DND-41 (cell line): ENCODE results near the gene FBXO10.

Experiments used
- ATAC-seq: fragments of 200-7000 bp; cut with Tn5 transposase; 3 replicates; pipeline ENCODE4 v1.9.1; 2021; ENCODE audit warnings: low read depth; ENCODE audit not compliant: insufficient read depth
- DNase-seq: peaks from one replicate; pipeline ENCODE4 v3.0.0-alpha.2; 2020
- H2AFZ ChIP-seq: 2 replicates; pipeline ENCODE4 v1.6.0; 2012; ENCODE audit warnings: low read depth, low read length
- H3K27ac ChIP-seq: 2 replicates; pipeline ENCODE4 v1.5.1; 2012; ENCODE audit warnings: low read length, inconsistent platforms
- H3K27me3 ChIP-seq: fragments of 200-600 bp; sonication (generic); 2 replicates; pipeline ENCODE4 v1.6.0; 2012; ENCODE audit warnings: low read length, mild to moderate bottlenecking, inconsistent platforms; ENCODE audit not compliant: insufficient read depth, poor library complexity
- H3K36me3 ChIP-seq: 2 replicates; pipeline ENCODE4 v1.5.1; 2012; ENCODE audit warnings: low read length, inconsistent platforms; ENCODE audit not compliant: insufficient read depth
- H3K4me1 ChIP-seq: 2 replicates; pipeline ENCODE4 v1.5.1; 2012; ENCODE audit warnings: mild to moderate bottlenecking, low read length; ENCODE audit not compliant: insufficient read depth
- H3K4me2 ChIP-seq: 2 replicates; pipeline ENCODE4 v1.6.0; 2012; ENCODE audit warnings: mild to moderate bottlenecking, moderate library complexity, low read length, inconsistent platforms; ENCODE audit not compliant: insufficient read depth
- H3K4me3 ChIP-seq, 2 experiments: fragments of 200-600 bp in 1 of 2; shearing (Covaris generic) in 1 of 2; 2 replicates each; pipeline ENCODE4 v1.5.1; 2012 to 2016; ENCODE audit warnings: inconsistent platforms in 2 of 2, low read length in 2 of 2, mild to moderate bottlenecking in 2 of 2, low read depth in 1 of 2, moderate library complexity in 1 of 2
- H3K79me2 ChIP-seq: 2 replicates; pipeline ENCODE4 v1.6.0; 2012; ENCODE audit warnings: low read length, inconsistent platforms; ENCODE audit not compliant: insufficient read depth
- H3K9ac ChIP-seq: 2 replicates; pipeline ENCODE4 v1.6.0; 2012; ENCODE audit warnings: low read depth, mild to moderate bottlenecking, inconsistent platforms, low read length, moderate library complexity
- H3K9me3 ChIP-seq: 2 replicates; pipeline ENCODE4 v1.5.1; 2012; ENCODE audit warnings: low read length, moderate library complexity, mild to moderate bottlenecking, inconsistent platforms; ENCODE audit not compliant: insufficient read depth, severe bottlenecking
- H4K20me1 ChIP-seq: 2 replicates; pipeline ENCODE4 v1.6.0; 2012; ENCODE audit warnings: low read length; ENCODE audit not compliant: insufficient read depth
- EZH2 ChIP-seq: IDR thresholded peaks from 3 replicates; pipeline ENCODE4 v1.6.1; 2012; ENCODE audit warnings: borderline replicate concordance, low read depth, mild to moderate bottlenecking, moderate library complexity, low read length, inconsistent platforms; ENCODE audit not compliant: severe bottlenecking
- TF ChIP-seq, protein P1 (sequence below): IDR thresholded peaks from 2 replicates; pipeline ENCODE4 v1.5.1; 2012; ENCODE audit warnings: borderline replicate concordance, low read length, moderate library complexity, mild to moderate bottlenecking; ENCODE audit not compliant: poor library complexity, severe bottlenecking; ENCODE audit errors: extremely low read depth

The FBXO10 gene, protein sequence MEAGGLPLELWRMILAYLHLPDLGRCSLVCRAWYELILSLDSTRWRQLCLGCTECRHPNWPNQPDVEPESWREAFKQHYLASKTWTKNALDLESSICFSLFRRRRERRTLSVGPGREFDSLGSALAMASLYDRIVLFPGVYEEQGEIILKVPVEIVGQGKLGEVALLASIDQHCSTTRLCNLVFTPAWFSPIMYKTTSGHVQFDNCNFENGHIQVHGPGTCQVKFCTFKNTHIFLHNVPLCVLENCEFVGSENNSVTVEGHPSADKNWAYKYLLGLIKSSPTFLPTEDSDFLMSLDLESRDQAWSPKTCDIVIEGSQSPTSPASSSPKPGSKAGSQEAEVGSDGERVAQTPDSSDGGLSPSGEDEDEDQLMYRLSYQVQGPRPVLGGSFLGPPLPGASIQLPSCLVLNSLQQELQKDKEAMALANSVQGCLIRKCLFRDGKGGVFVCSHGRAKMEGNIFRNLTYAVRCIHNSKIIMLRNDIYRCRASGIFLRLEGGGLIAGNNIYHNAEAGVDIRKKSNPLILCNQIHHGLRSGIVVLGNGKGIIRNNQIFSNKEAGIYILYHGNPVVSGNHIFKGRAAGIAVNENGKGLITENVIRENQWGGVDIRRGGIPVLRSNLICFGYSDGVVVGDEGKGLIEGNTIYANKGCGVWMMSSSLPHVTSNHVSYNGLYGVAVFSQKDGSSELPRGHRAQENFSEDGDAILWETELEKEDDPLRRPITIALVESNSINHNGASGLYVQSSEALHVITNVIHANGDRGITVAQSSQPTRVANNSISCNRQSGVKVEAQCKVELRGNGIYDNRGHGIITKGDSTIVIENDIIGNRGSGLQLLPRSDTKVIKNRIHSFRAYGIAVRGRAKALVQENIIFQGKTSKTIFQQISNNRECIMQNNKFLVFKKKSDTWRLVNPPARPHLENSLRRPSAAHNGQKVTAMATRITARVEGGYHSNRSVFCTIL

DNA sequence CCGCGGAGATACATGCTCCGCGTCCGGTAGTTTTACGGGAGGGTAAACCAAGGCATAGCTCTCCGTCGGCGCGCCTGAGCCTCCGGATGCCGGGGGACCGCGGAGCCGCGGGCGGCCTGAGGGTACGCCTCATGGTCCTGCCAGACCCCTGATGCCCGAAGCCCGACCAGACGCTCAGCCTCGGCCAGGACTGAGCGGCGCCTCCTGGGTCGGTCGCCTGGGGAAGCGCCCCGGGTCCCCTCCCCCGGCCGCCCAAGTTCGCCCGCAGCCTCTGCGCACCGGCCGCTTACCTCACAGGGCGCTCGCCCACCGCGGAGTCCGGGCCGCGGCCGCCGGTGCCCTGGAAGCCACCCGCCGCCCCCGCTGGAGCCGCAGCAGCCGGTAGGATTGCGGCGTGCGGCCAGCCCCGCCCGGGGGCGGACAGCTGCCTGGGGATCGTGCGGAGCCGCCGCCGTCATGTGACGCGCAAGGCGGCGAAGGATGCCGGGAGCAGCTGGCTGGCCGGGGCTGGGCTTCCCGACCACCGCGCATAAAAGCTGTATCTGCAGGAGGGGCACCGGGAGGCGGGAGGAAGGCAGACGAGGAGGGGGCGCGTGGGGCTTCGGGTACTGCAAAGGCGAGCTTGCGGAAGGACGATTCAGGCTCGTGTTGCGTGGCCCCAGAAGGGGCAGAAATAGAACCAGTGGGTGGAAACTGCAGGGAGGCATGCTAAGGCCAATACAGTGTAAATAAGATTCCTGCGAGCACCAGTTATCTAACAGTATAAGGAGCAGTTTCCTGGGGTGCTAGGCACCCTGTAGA is at the start of gene FBXO10:
TSS of gene FBXO10 (minus strand) at position 460 of the 801 bp plus-strand sequence. CDS start 34,612 bp downstream, outside the sequence.
- H4K20me1 ChIP-seq = peaks cover 13% of the 10 kb centered on the region; the same call in 1 of the 2 replicates
- peaks cover 25% of the 10 kb centered on the region for H3K36me3 ChIP-seq
- no peaks in the 10 kb centered on the region for H3K27me3 ChIP-seq
- TF ChIP-seq, protein P1, sequence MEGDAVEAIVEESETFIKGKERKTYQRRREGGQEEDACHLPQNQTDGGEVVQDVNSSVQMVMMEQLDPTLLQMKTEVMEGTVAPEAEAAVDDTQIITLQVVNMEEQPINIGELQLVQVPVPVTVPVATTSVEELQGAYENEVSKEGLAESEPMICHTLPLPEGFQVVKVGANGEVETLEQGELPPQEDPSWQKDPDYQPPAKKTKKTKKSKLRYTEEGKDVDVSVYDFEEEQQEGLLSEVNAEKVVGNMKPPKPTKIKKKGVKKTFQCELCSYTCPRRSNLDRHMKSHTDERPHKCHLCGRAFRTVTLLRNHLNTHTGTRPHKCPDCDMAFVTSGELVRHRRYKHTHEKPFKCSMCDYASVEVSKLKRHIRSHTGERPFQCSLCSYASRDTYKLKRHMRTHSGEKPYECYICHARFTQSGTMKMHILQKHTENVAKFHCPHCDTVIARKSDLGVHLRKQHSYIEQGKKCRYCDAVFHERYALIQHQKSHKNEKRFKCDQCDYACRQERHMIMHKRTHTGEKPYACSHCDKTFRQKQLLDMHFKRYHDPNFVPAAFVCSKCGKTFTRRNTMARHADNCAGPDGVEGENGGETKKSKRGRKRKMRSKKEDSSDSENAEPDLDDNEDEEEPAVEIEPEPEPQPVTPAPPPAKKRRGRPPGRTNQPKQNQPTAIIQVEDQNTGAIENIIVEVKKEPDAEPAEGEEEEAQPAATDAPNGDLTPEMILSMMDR = no peak
- TF ChIP-seq EZH2 = no peak
- H3K4me1 ChIP-seq = no peaks in the 10 kb centered on the region
- DNase-seq = no peak
- no peak within 1 kb of the TSS for H3K4me3 ChIP-seq
- ATAC-seq = no peak
- H2AFZ ChIP-seq = no peak within 1 kb of the TSS
- H3K27ac ChIP-seq = no peak within 1 kb of the TSS
- H3K4me2 ChIP-seq = no peak within 1 kb of the TSS
- peaks cover 13% of the 10 kb centered on the region; the same call in 1 of the 2 replicates for H3K79me2 ChIP-seq
- H3K9me3 ChIP-seq = no peaks in the 10 kb centered on the region
- no peak within 1 kb of the TSS for H3K9ac ChIP-seq

DNA sequence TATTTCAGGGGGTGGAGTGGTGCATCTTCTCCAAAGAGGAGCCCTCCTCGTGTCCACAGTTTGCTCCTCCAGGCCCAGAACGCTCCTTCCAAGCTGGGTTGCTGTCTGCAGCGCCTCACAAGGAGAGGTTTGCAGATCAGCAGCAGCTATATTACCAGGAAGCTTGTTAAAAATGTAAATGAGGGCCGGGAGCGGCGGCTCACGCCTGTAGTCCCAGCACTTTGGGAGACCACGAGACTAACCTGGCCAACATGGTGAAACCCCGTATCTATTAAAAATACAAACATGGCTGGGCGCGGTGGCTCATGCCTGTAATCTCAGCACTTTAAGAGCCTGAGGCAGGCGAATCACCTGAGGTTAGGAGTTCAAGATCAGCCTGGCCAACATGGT is 49.6 kb upstream of the FBXO10 start:
- Histone ChIP-seq H3K36me3 (no peaks in the 10 kb centered on the region), H3K27me3 (peaks cover 6% of the 10 kb centered on the region), H3K27ac (no peak overlapping the region), H3K4me2 (no peak overlapping the region), H3K4me3 (no peak overlapping the region), H3K4me1 (no peaks in the 10 kb centered on the region), H3K9ac (no peak overlapping the region), H3K79me2 (no peaks in the 10 kb centered on the region), H2AFZ (no peak overlapping the region), H4K20me1 (no peaks in the 10 kb centered on the region), H3K9me3 (no peaks in the 10 kb centered on the region)
- TF ChIP-seq, protein P1 = no peak
- TF ChIP-seq EZH2 = no peak
- ATAC-seq = no peak
- no peak for DNase-seq

DNA sequence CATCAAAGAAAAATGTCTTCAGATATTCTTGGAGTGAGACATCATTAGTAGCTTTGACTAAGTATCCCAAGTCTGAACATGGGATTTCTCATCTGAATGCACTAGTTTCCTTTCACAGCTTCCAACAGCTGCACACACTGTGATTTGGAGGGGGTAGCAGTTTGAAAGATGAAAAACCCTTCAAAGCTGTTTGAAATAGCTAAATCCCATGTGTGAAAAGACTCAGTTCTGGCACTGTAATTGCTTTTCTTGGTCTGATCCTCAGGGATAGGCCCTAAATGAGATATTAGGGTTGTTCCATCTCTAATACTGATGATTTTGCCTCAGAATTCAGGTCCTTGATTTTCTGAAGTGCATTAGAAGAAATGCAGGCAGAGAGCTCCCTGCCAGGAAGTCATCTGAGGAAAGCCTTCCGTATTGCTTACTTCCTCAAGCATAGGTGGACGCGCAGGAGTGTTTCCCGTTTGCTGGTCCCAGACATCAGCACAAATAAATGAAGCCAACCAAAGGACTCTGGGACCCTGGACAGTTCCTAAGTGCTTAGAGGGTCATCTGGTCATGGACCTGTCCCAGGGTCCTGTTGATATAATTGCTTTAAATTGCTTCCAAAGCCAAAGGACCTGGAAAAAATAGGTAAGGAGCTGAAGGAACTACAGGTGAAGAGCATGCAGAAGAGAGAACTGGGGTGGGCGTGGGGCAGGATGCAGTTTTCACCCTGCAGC is 49.0 kb upstream of the FBXO10 start:
- TF ChIP-seq, protein P1 = no peak
- no peak for TF ChIP-seq EZH2
- H3K27me3 ChIP-seq = peaks cover 6% of the 10 kb centered on the region
- H3K9ac ChIP-seq = no peak overlapping the region
- H3K79me2 ChIP-seq = no peaks in the 10 kb centered on the region
- H2AFZ ChIP-seq = no peak overlapping the region
- no peaks in the 10 kb centered on the region for H3K36me3 ChIP-seq
- H3K4me1 ChIP-seq = no peaks in the 10 kb centered on the region
- DNase-seq (no peak), ATAC-seq (no peak)
- H3K9me3 ChIP-seq = no peaks in the 10 kb centered on the region
- H4K20me1 ChIP-seq = no peaks in the 10 kb centered on the region
- no peak overlapping the region for H3K4me2 ChIP-seq
- H3K27ac ChIP-seq = no peak overlapping the region
- no peak overlapping the region for H3K4me3 ChIP-seq
